ENCODE results near the gene STRADA. TPM values are rescaled to one million over a fixed set of nuclear protein-coding genes. Genes with fewer than 3 reads are reported as not detected.

STRADA gene
- total RNA-seq, 4 donors from 2014 or later = 14.4 to 39.1 (median 23.3) TPM

GRCh38 chr17:63706336-63707082 lies 35.1 kb downstream of the STRADA start:
- Histone ChIP-seq H3K9me3 (no peaks in the 10 kb centered on the region), H3K36me3 (peaks cover 0 to 90% of the 10 kb centered on the region in 2 donors), H3K27ac (no peak overlapping the region), H3K27me3 (no peaks in the 10 kb centered on the region), H3K4me3 (no peak overlapping the region), H3K4me1 (peaks cover 0 to 7% (median 1%) of the 10 kb centered on the region in 3 donors)
- 74 to 82% methylated on average over 5 of the region's 7 CpGs for WGBS, 2 donors (ENCODE audit: low coverage in 1 of 2)
- TF ChIP-seq, protein P1, sequence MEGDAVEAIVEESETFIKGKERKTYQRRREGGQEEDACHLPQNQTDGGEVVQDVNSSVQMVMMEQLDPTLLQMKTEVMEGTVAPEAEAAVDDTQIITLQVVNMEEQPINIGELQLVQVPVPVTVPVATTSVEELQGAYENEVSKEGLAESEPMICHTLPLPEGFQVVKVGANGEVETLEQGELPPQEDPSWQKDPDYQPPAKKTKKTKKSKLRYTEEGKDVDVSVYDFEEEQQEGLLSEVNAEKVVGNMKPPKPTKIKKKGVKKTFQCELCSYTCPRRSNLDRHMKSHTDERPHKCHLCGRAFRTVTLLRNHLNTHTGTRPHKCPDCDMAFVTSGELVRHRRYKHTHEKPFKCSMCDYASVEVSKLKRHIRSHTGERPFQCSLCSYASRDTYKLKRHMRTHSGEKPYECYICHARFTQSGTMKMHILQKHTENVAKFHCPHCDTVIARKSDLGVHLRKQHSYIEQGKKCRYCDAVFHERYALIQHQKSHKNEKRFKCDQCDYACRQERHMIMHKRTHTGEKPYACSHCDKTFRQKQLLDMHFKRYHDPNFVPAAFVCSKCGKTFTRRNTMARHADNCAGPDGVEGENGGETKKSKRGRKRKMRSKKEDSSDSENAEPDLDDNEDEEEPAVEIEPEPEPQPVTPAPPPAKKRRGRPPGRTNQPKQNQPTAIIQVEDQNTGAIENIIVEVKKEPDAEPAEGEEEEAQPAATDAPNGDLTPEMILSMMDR (IDR thresholded peaks at IDR 0.05) = no peak
- TF ChIP-seq EP300 (IDR thresholded peaks at IDR 0.05) (no peak), POLR2A (IDR thresholded peaks at IDR 0.05) (no peak), POLR2AphosphoS5 (IDR thresholded peaks at IDR 0.05) (no peak)
- no peak for ATAC-seq

DNA sequence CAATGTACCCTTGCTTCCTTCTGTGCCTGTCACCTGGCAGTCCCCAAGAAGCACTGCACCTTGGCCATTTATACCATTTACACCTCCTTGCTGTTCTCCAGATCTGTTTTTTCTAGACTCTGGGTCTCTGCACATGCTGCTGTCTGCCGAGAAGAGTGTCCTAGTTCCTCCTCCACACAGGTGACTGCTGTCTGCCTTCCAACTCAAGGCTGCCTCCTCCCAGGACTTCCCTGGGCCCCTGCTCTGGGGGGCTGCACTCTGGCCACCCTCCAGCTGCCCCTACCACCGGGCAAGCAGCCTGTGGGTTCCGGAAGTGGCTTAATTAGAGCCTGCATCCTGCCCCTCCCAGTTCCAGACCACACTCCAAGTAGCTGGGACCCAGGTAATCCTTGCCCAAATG lies 35.9 kb downstream of the STRADA start:
- H3K4me3 ChIP-seq = no peak overlapping the region
- H3K9me3 ChIP-seq = no peaks in the 10 kb centered on the region
- no peak overlapping the region for H3K27ac ChIP-seq
- TF ChIP-seq, protein P1 (IDR thresholded peaks at IDR 0.05) = no peak
- TF ChIP-seq EP300 (IDR thresholded peaks at IDR 0.05) (no peak), POLR2AphosphoS5 (IDR thresholded peaks at IDR 0.05) (no peak), POLR2A (IDR thresholded peaks at IDR 0.05) (no peak)
- 64% methylated on average over 3 of the region's 3 CpGs; no CpG with 5 or more reads in 1 of the 2 donors for WGBS, 2 donors (ENCODE audit: low coverage in 1 of 2)
- H3K4me1 ChIP-seq = peaks cover 0 to 15% (median 9%) of the 10 kb centered on the region in 3 donors
- peaks cover 0 to 82% of the 10 kb centered on the region in 2 donors for H3K36me3 ChIP-seq
- ATAC-seq = no peak
- H3K27me3 ChIP-seq = no peaks in the 10 kb centered on the region

GRCh38 chr17:63704836-63705235 lies 36.8 kb downstream of the STRADA start:
- no peaks in the 10 kb centered on the region for H3K9me3 ChIP-seq
- TF ChIP-seq EP300 (IDR thresholded peaks at IDR 0.05) (no peak), POLR2A (IDR thresholded peaks at IDR 0.05) (no peak), POLR2AphosphoS5 (IDR thresholded peaks at IDR 0.05) (no peak)
- TF ChIP-seq, protein P1 (IDR thresholded peaks at IDR 0.05) = no peak
- peaks cover 0 to 23% (median 11%) of the 10 kb centered on the region in 3 donors for H3K4me1 ChIP-seq
- H3K27me3 ChIP-seq = no peaks in the 10 kb centered on the region
- WGBS, 2 donors (ENCODE audit: low coverage in 1 of 2) = 93% methylated on average over 3 to 4 of the region's 9 CpGs
- no peak for ATAC-seq
- H3K27ac ChIP-seq = no peak overlapping the region
- no peak overlapping the region for H3K4me3 ChIP-seq
- H3K36me3 ChIP-seq = peaks cover 0 to 74% of the 10 kb centered on the region in 2 donors

GRCh38 chr17:63704259-63704576 lies 37.4 kb downstream of the STRADA start:
- WGBS, 2 donors (ENCODE audit: low coverage in 1 of 2) = no CpG with 5 or more reads among the region's 11 CpGs
- Histone ChIP-seq H3K36me3 (peaks cover 0 to 67% of the 10 kb centered on the region in 2 donors), H3K27me3 (no peaks in the 10 kb centered on the region)

More at GRCh38 chr17:63704259-63704576, 37.4 kb downstream of the STRADA start:
- H3K4me3 ChIP-seq = no peak overlapping the region
- peaks cover 0 to 29% (median 11%) of the 10 kb centered on the region in 3 donors for H3K4me1 ChIP-seq
- no peaks in the 10 kb centered on the region for H3K9me3 ChIP-seq
- TF ChIP-seq, protein P1 (IDR thresholded peaks at IDR 0.05) = no peak
- no peak for TF ChIP-seq POLR2AphosphoS5 (IDR thresholded peaks at IDR 0.05)
- no peak for TF ChIP-seq EP300 (IDR thresholded peaks at IDR 0.05)
- no peak for TF ChIP-seq POLR2A (IDR thresholded peaks at IDR 0.05)
- H3K27ac ChIP-seq = no peak overlapping the region
- ATAC-seq = no peak

Data from gastroesophageal sphincter (tissue), 4 donors.